H1 (cell line): Measurements from ENCODE around the gene DGUOK.

Experiments
- ASH2L ChIP-seq: fragments of 200-600, 300-600 bp; sonication (generic); IDR thresholded peaks from one replicate; pipeline ENCODE4 v1.7.1; 2017; ENCODE audit warnings: low read length
- GABPA ChIP-seq: IDR thresholded peaks from 2 replicates; pipeline ENCODE4 v1.6.1; 2011; ENCODE audit warnings: mild to moderate bottlenecking, low read length, moderate library complexity, borderline replicate concordance; ENCODE audit not compliant: insufficient read depth
- RAD21 ChIP-seq, 2 experiments: IDR thresholded peaks in 1 of 2; conservative IDR thresholded peaks in 1 of 2; 2 replicates each; pipeline ENCODE4 v1.6.1; 2011; ENCODE audit warnings: low read depth in 2 of 2, low read length in 2 of 2, improper control_type of control experiment in 1 of 2, inconsistent platforms in 1 of 2, mild to moderate bottlenecking in 1 of 2, moderate library complexity in 1 of 2

- no peak for TF ChIP-seq RAD21 (IDR thresholded peaks at IDR 0.05 in 1 of 2, conservative IDR thresholded peaks at IDR 0.05 in 1 of 2; ENCODE audit: low read depth in 2 of 2, low read length in 2 of 2)
- TF ChIP-seq GABPA, result no peak
- TF ChIP-seq ASH2L, result no peak
These were observed 28.7 kb upstream of the DGUOK start for GRCh38 chr2:73897934-73898333.
